HepG2 (cell line): ENCODE measurements around the gene FURIN. TPM values are rescaled to one million over a fixed set of nuclear protein-coding genes. Genes with fewer than 3 reads are reported as not detected.
A peak's percentile ranks its signal among the peaks of the same experiment; 100 is the strongest.

Experiments used
- BCL6 ChIP-seq: IDR thresholded peaks from 2 replicates; pipeline ENCODE4 v1.6.1; 2016; ENCODE audit warnings: missing genetic modification reagents, missing compliant biosample characterization
- CAMTA2 ChIP-seq: sonication (generic); formaldehyde crosslinking; IDR thresholded peaks from 2 replicates; pipeline ENCODE4 v1.4.0; 2020; ENCODE audit warnings: mild to moderate bottlenecking, missing genetic modification reagents, borderline replicate concordance
- CENPT ChIP-seq: sonication (generic); formaldehyde crosslinking; IDR thresholded peaks from 2 replicates; pipeline ENCODE4 v1.8.0; 2022; ENCODE audit warnings: low read depth, mild to moderate bottlenecking, moderate library complexity, missing genetic modification reagents
- EP300 ChIP-seq, 3 experiments: sonication (generic) in 1 of 3; formaldehyde crosslinking in 1 of 3; IDR thresholded peaks; 2 replicates each; pipeline versions ENCODE4 v1.5.1 to v1.6.1; 2011 to 2020; ENCODE audit warnings: low read depth in 2 of 3, low read length in 2 of 3, borderline replicate concordance in 1 of 3, improper control_type of control experiment in 1 of 3, mild to moderate bottlenecking in 1 of 3, missing genetic modification reagents in 1 of 3, moderate library complexity in 1 of 3
- FLYWCH1 ChIP-seq: sonication (generic); formaldehyde crosslinking; IDR thresholded peaks from 2 replicates; pipeline ENCODE4 v1.8.1; 2023; ENCODE audit warnings: mild to moderate bottlenecking, missing genetic modification reagents
- GABPB1 ChIP-seq: IDR thresholded peaks from 2 replicates; pipeline ENCODE4 v1.6.1; 2016; ENCODE audit warnings: mild to moderate bottlenecking, missing genetic modification reagents, moderate library complexity, missing compliant biosample characterization
- HOXA3 ChIP-seq: sonication (generic); formaldehyde crosslinking; IDR thresholded peaks from 2 replicates; pipeline ENCODE4 v1.5.0; 2020; ENCODE audit warnings: missing genetic modification reagents
- MEF2D ChIP-seq: sonication (generic); formaldehyde crosslinking; IDR thresholded peaks from 2 replicates; pipeline ENCODE4 v1.5.1; 2020; ENCODE audit warnings: mild to moderate bottlenecking, missing genetic modification reagents
- PHF20 ChIP-seq: sonication (generic); formaldehyde crosslinking; IDR thresholded peaks from 2 replicates; pipeline ENCODE4 v1.5.0; 2020; ENCODE audit warnings: mild to moderate bottlenecking, missing genetic modification reagents
- PHF8 ChIP-seq: sonication (generic); formaldehyde crosslinking; IDR thresholded peaks from 2 replicates; pipeline ENCODE4 v1.5.0; 2020; ENCODE audit warnings: missing genetic modification reagents
- SKI ChIP-seq: fragments of 450-650 bp; IDR thresholded peaks from one replicate; pipeline ENCODE4 v1.6.1; 2018; ENCODE audit warnings: mild to moderate bottlenecking; ENCODE audit not compliant: partially characterized antibody
- ZNF143 ChIP-seq: sonication (generic); formaldehyde crosslinking; IDR thresholded peaks from 2 replicates; pipeline ENCODE4 v1.4.0; 2020; ENCODE audit warnings: missing genetic modification reagents
- ZNF224 ChIP-seq: sonication (generic); formaldehyde crosslinking; IDR thresholded peaks from 2 replicates; pipeline ENCODE4 v1.5.0; 2020; ENCODE audit warnings: mild to moderate bottlenecking, missing genetic modification reagents
- ZNF263 ChIP-seq: sonication (generic); formaldehyde crosslinking; IDR thresholded peaks from 2 replicates; pipeline ENCODE4 v1.4.0; 2020; ENCODE audit warnings: missing genetic modification reagents
- ZNF547 ChIP-seq: sonication (generic); formaldehyde crosslinking; IDR thresholded peaks from 2 replicates; pipeline ENCODE4 v1.5.1; 2020; ENCODE audit warnings: mild to moderate bottlenecking, missing genetic modification reagents
- polyA plus RNA-seq, 8 experiments: library from polyadenylated mRNA; depleted of rRNA in 3 of 8; stranded (reverse) in 7 of 8; unstranded in 1 of 8; fragments of >200 nt; fragmentation: Illumina TruSeq in 4 of 8; extraction: Trizol in 4 of 8; gene quantifications; 2 replicates each; pipeline versions ENCODE4 v1.2.1 to v1.2.3, GENCODE V29; 2011 to 2016; ENCODE audit warnings: low read depth in 4 of 8, missing spikeins in 1 of 8, mixed read lengths in 1 of 8; ENCODE audit not compliant: insufficient read depth in 1 of 8
- total RNA-seq, 5 experiments: library from RNA; depleted of rRNA; stranded (reverse); fragments of >200 nt; fragmentation: Illumina TruSeq; extraction: Trizol; gene quantifications; 2 replicates each; pipeline ENCODE4 v1.2.3, GENCODE V29; 2016; ENCODE audit warnings: low read depth in 1 of 5
- TF ChIP-seq, protein P1 (sequence below): sonication (generic); formaldehyde crosslinking; IDR thresholded peaks from 2 replicates; pipeline ENCODE4 v1.4.0; 2020; ENCODE audit warnings: mild to moderate bottlenecking, missing genetic modification reagents
- TF ChIP-seq, protein P2 (sequence below): sonication (generic); formaldehyde crosslinking; IDR thresholded peaks from 2 replicates; pipeline ENCODE4 v1.5.1; 2020; ENCODE audit warnings: mild to moderate bottlenecking, missing genetic modification reagents, moderate library complexity

Gene FURIN
- total and polyA plus RNA-seq, 2 of the 13 experiments (the other 11 are each of a cell fraction or from before 2014, with no cell fraction given) = 15.2 to 17.4 TPM

DNA sequence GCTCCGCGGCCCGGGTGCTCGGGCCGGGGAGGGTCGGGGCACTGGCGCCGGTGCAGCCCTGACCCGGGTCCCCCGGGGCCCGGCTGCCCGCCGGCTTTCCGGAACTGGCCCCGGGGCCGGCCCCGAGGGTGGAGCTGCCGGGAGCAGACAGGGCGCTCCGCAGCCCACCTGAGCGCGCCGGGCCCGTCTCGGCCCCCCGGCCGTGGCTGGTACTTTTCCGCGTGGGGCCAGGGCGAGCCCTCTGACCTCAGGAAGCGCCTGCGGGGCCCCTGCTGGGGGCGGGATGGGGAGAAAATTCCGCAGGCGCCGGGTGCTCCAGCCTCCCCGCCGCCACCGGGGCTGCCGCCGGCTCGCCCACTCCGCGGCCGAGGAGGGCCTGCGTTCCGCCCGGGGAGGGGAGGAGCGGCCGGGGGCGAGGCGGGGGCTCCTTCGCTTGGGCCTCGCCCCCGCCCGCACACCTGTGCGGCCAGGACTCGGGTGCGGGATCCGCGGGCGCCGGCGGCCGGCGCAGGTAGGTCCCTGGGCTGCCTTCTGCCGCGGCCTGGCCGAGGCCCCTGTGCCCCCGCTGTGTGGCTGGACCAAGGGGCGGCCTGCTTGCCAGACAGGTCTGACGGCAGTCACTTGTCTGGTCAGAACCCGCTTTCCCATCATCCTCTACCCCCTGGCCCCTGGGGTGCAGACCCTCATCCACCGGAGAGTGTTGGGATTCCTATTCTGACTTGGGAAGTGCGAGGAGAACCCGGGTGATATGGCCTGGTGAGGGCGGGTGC, 3.5 kb downstream of the FURIN start (continued):
- TF ChIP-seq, protein P1, sequence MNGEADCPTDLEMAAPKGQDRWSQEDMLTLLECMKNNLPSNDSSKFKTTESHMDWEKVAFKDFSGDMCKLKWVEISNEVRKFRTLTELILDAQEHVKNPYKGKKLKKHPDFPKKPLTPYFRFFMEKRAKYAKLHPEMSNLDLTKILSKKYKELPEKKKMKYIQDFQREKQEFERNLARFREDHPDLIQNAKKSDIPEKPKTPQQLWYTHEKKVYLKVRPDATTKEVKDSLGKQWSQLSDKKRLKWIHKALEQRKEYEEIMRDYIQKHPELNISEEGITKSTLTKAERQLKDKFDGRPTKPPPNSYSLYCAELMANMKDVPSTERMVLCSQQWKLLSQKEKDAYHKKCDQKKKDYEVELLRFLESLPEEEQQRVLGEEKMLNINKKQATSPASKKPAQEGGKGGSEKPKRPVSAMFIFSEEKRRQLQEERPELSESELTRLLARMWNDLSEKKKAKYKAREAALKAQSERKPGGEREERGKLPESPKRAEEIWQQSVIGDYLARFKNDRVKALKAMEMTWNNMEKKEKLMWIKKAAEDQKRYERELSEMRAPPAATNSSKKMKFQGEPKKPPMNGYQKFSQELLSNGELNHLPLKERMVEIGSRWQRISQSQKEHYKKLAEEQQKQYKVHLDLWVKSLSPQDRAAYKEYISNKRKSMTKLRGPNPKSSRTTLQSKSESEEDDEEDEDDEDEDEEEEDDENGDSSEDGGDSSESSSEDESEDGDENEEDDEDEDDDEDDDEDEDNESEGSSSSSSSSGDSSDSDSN (CRISPR knock-in tag) = peak; percentile 54; the same call in 1 of the 2 replicates
- TF ChIP-seq CAMTA2 (CRISPR knock-in tag) (no peak), PHF8 (CRISPR knock-in tag) (peak; percentile 40; the same call in 1 of the 2 replicates), FLYWCH1 (no peak), CENPT (CRISPR knock-in tag) (no peak), SKI (peak; percentile 8), HOXA3 (CRISPR knock-in tag) (0 out of 2 replicates have a peak, but pooled peaks have one; percentile 10), ZNF547 (CRISPR knock-in tag) (no peak), MEF2D (no peak), EP300 (IDR thresholded peaks at IDR 0.05; ENCODE audit: low read depth in 2 of 2, low read length in 2 of 2) (0 out of 4 replicates have a peak, but pooled peaks of 1 of the 2 experiments have one; percentile 13), EP300 (CRISPR knock-in tag; IDR thresholded peaks at IDR 0.05; ENCODE audit: borderline replicate concordance) (no peak), ZNF143 (CRISPR knock-in tag) (peak; percentile 28; the same call in 1 of the 2 replicates), ZNF263 (CRISPR knock-in tag) (peak; percentile 9; the same call in 1 of the 2 replicates), PHF20 (0 out of 2 replicates have a peak, but pooled peaks have one; percentile 27), ZNF224 (CRISPR knock-in tag) (0 out of 2 replicates have a peak, but pooled peaks have one; percentile 33), GABPB1 (CRISPR knock-in tag) (peak; percentile 33; the same call in 1 of the 2 replicates), BCL6 (CRISPR knock-in tag) (peak; percentile 38)
- TF ChIP-seq, protein P2, sequence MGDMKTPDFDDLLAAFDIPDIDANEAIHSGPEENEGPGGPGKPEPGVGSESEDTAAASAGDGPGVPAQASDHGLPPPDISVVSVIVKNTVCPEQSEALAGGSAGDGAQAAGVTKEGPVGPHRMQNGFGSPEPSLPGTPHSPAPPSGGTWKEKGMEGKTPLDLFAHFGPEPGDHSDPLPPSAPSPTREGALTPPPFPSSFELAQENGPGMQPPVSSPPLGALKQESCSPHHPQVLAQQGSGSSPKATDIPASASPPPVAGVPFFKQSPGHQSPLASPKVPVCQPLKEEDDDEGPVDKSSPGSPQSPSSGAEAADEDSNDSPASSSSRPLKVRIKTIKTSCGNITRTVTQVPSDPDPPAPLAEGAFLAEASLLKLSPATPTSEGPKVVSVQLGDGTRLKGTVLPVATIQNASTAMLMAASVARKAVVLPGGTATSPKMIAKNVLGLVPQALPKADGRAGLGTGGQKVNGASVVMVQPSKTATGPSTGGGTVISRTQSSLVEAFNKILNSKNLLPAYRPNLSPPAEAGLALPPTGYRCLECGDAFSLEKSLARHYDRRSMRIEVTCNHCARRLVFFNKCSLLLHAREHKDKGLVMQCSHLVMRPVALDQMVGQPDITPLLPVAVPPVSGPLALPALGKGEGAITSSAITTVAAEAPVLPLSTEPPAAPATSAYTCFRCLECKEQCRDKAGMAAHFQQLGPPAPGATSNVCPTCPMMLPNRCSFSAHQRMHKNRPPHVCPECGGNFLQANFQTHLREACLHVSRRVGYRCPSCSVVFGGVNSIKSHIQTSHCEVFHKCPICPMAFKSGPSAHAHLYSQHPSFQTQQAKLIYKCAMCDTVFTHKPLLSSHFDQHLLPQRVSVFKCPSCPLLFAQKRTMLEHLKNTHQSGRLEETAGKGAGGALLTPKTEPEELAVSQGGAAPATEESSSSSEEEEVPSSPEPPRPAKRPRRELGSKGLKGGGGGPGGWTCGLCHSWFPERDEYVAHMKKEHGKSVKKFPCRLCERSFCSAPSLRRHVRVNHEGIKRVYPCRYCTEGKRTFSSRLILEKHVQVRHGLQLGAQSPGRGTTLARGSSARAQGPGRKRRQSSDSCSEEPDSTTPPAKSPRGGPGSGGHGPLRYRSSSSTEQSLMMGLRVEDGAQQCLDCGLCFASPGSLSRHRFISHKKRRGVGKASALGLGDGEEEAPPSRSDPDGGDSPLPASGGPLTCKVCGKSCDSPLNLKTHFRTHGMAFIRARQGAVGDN (CRISPR knock-in tag) = peak; percentile 47; the same call in 1 of the 2 replicates
